ENCODE measurements around the gene PTPN14.

PTPN14 gene

DNA sequence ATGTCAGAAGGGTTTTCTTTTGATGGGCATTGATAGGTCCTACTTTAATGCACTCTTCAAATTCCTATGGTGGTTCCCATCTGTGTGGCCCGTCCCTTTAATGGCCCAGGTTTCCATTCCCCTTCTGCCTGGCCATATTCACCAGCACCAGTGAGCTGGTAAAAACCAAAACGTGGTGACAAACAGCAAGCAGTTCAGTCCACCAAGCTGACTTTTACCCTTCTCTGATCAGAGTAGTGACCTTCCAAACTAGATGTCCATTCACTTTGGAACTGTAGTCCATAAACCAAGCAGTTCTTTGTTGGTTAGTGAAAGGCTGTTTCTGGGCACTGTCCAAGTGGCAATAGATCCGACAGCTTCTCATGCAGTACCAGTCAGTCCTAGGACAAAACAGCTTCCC lies 209.9 kb downstream of the PTPN14 start:
- no peak for DNase-seq (ENCODE audit: low read depth in 1 of 2, low spot score in 1 of 2)

DNA sequence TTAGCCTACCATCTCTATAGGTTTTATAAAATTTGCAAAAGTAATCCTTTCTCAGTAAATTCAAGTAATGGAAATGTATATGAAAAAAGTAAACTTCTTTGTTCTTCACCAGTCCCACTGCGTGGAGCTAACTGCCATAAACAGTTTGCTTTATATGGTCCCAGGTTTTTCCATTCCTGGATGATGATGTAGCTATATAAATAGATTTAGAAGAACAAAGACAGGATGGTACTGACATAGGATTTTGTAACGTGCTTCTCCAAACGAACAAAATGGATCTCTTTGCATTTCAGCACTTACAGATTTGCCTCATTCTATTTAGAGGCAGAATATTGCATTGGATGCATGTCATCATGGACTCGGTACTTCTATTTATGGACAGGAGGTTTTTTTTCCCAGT lies 213.2 kb downstream of the PTPN14 start:
- no peak for DNase-seq (ENCODE audit: low read depth in 1 of 2, low spot score in 1 of 2)

DNA sequence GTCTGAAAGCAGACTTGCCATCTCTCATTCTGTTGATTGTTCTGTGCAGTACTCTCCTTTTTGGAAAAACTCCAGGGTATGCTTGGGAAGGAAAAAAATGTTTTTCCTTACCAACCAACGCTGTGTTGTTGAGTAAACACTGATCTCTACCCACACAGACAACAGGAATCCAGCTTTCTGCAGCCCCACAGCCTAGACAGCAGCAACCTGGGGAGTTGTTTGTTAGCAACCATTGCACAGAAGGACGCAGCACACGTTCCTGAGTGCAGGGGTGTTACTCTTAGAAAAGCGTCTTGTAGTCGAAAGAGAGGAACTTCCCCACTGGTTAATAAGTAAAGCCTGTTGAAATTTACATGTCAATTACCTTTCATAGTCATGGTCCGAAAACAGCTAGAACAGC lies 213.9 kb downstream of the PTPN14 start:
- no peak for DNase-seq (ENCODE audit: low read depth in 1 of 2, low spot score in 1 of 2)

DNA sequence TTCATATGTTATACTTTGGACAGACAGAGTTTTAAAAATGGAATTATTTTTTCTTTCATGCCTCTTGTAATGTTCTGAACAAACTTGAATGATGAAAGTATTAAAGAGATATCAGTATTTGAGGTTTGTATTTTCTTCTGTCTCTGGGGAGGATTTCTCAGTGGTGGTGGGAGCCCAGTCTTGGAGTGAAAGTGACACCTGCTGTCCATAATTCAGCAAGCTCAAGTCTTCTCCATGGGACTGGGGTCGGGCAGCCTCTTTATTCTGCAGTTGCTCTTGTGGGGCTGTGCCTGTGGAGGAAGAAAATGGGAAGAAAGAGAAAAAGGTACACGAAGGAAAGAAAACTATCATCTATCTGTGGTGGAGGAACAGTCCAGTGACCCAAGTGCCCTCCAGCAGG lies 214.4 kb downstream of the PTPN14 start:
- no peak for DNase-seq (ENCODE audit: low read depth in 1 of 2, low spot score in 1 of 2)

DNA sequence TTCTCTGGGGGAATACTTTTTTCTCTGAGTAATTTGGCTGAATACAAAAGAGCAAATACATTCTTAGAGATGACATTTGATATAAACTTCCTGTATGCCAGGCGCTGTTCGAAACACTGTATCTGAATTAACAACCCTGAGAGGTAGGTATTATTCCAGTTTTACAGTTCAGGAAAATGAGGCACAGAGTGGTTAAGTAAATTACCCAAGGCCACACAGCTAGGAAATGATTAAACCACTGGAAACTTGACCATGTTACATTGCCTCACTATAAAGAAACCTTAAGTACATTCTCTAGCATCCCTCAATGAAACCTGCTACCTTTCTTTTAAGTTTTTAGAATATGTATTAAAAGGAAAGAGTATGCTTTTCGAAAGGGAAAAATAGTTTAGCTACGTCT lies 215.8 kb downstream of the PTPN14 start:
- DNase-seq (ENCODE audit: low read depth in 1 of 2, low spot score in 1 of 2) = no peak

DNA sequence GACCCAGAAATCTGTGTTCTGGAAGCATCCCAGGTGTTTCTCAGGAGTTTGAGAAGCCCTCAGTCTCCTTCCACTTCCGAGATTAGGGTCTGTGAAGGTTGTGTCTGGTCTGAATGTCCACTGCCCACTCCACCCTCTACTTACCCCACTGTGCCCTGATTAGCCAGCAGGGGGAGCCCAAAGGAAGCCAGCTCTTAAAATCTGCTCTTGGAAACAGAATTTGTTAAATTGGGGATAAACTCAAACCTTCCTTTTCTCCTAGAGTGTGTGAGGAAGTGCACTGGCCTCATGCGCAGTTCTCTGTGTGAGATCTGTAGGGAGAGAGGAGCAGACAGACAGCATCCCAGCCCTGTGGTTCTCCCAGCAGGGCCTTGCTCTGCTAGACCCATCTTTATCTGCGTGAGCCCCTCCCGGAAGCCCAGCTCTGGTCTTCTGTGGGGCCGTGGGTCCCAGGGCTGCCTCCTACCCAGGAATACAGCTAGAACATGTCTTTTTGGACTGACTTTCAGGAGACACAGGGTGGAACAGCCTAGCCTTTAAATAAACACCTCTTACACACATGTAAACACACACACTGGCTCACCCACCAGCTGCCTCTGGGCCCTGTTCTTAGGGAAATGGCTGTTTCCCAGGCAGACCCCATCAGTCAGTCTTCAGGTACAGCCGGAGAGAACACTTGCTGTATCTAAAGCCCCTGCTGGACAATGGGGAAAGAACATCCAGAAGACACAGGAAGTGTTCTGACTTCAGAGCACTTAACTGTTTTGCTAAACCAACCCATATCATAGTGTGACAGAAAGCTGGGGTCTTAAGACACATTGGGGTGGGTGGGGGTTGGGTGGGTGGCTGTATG lies 218.2 kb downstream of the PTPN14 start:
- peak in 1 of 2 donors; percentile 10 for DNase-seq (ENCODE audit: low read depth in 1 of 2, low spot score in 1 of 2)

DNA sequence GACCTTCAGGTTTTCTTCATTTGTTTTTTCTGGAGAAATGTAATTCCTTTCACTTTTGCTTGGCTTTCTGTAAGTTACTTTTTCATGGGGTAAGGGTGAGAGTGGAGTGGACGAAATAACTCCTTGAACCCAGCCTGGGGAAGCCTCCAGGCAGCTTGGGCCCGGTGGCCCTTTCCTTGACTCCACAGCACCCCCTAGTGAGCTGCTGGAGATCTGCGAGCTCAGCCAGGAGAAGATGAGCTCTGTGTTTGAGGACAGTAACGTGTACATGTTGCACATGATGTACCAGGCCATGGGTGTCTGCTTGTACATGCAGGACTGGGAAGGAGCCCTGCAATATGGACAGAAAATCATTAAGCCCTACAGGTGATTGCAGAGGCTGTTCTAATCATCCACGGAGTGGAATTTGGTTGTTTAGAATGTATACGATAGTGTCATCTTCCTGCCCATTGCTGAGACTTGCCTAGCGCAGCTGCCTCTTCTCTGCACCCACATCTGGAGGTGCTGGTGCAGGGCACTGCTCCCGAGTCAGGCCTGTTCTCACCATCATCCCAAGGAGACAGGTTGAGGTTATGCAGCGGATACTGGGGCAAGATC lies 219.5 kb downstream of the PTPN14 start:
- peak in 1 of 2 donors; percentile 16 for DNase-seq (ENCODE audit: low read depth in 1 of 2, low spot score in 1 of 2)

DNA sequence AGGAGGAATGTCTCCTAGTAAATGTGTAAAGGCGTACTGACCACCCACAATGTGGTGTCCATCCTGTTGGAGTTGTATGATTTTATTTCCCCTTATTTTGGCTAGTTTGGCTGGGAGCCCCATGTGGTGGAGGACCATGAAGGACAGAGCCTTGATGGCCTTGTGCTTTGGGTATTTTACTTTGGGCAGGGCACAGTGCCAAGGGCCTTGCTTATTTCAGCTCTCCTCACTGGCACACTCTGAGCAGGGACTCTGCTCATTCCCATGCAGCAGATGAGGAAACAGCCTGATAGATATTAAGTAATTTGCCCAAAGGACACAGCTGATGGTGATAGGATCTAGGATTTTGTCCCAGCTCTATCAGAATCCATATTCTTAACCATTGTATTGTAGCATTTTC lies 220.2 kb downstream of the PTPN14 start:
- DNase-seq (ENCODE audit: low read depth in 1 of 2, low spot score in 1 of 2) = no peak

DNA sequence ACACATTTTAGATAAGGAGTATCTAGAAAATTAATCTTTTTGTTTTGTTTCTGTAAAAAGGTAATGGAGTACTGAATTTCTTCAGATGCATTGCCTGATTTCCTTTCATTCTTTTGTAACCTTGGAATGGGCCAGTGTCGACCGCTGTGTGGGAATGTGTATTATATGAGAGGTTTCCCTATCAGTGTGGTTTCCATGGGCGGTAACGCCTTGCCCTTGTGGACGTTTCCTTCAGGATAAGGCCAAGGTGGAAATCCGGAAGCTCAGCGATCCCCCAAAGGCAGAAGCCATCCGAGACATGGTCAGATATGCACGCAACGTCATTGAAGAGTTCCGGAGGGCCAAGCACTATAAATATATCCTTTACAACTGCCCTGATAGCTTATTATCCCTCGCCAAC lies 220.7 kb downstream of the PTPN14 start:
- DNase-seq (ENCODE audit: low read depth in 1 of 2, low spot score in 1 of 2) = no peak

DNA sequence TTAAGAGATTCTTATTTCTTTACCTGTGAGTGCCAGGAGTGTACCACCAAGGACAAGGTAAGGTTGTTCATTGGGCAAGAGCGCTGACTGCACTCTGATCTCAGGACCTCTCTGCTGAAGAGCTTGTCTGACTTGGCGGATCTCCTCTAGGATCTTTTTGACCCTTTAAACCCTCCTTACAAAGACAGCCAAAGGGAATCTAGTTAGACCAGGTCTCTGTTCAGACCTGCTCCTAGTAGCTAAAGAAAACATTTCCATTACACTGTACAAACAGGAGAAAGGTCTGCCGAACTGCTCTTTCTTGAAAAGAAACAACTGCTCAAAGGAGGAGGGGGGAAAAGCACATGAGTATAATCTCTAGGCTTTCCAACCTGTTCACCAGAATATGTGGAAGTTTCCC lies 221.2 kb downstream of the PTPN14 start:
- DNase-seq (ENCODE audit: low read depth in 1 of 2, low spot score in 1 of 2) = no peak

DNA sequence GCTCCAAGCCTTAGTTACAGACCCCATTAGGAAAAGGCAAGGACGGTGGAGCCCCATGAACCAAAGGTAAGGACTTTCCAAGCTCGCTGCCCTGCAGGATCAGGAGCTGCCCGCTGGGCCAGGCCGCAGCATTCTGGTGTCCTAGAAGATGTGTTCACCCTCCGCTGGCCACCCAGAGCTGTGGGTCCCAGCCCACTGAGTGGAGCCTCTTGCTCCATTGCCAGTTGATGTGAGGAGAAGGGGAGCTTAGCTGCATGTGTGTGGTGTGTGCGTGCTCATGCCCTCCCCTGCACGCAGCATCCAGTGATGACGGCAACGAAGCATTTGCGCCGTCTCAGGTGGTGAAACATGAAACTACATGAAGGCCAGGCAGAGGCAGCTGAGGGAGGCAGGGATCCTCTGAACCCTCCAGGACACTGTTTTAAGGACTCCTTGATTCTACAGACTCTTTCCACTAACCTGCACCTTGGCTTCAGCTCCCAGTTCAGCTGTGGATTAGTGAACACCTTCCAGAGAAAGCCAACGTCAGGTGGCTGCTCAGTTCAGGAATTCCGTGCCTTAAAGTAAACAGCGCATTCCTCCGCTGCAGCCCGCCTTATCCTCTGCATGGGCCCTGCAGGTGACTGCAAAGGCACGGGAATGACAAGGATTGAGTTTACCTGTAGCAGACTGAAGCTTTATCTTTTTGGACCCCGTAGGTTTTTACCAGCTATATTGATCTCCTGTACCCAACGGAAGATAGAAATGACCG lies 221.8 kb downstream of the PTPN14 start:
- no peak for DNase-seq (ENCODE audit: low read depth in 1 of 2, low spot score in 1 of 2)

DNA sequence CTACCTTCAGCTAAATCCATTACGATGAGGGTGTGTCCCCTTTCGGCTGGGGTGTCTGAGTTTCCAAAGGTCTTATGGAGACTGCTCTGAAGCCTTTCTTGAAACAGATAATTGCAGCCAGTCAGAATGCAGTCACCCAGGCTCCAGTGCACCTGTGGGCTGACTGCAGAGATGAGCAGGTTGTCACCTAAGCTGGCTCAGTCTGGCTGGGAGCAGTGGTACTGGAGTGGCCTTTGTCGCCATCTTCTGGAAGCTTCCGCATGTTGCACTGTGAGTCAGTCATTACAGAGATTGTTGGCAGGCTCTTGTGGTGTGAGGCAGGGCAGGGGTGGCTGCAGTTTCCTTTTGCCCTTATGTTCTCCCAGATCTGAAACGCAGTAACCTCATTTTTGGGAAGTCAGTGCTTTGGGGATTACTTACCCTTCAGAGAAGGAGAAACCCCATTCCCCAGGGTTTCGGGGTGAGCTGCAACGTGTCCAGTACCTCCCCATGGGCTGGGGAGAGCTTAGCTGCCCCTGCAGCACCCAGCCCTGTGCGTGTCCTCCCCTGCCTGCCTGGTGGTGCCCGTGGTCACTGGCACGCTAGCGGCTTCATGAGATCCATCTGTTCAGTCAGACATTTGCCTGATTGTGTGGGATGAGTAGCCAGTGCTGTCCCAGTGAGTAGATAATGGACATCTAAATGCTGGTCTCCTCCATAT lies 222.5 kb downstream of the PTPN14 start:
- DNase-seq (ENCODE audit: low read depth in 1 of 2, low spot score in 1 of 2) = peak; percentile 54 to 59

DNA sequence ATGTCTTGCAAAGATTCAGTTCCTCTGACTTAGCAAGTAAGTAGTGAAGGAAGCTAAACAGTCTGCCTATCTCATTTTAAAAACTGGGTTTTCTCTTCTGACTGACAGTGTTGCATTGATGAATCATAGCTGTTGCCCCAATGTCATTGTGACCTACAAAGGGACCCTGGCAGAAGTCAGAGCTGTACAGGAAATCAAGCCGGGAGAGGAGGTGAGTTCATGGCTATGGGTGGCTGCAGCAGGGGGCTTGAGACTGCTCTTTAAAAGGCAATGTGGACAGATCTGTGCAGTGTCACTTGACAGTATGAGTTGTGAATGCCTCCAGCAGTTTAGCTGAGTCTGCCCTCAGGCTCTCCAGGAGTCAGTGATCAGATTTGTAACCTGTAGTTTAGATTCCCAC lies 223.9 kb downstream of the PTPN14 start:
- DNase-seq (ENCODE audit: low read depth in 1 of 2, low spot score in 1 of 2) = no peak

DNA sequence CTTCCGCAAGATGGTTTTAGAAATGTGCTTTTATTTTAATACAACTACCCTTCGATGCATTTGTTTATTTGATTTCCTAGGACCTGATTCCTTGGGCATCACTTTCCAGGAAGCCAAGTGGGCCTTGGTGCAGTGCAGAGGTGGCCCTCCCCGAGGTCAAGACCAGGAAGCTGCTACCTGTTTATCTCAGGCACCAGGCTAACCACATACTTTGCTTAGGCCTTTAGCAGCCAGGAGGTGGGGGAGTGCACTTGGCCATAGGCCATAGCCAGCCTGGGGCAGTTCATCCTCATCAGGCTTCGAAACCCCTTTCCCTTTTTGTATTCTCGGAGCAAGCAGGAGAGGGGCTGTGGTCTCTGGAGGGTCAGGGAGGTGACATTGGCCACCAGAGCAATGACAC lies 225.0 kb downstream of the PTPN14 start:
- DNase-seq (ENCODE audit: low read depth in 1 of 2, low spot score in 1 of 2) = no peak

DNA sequence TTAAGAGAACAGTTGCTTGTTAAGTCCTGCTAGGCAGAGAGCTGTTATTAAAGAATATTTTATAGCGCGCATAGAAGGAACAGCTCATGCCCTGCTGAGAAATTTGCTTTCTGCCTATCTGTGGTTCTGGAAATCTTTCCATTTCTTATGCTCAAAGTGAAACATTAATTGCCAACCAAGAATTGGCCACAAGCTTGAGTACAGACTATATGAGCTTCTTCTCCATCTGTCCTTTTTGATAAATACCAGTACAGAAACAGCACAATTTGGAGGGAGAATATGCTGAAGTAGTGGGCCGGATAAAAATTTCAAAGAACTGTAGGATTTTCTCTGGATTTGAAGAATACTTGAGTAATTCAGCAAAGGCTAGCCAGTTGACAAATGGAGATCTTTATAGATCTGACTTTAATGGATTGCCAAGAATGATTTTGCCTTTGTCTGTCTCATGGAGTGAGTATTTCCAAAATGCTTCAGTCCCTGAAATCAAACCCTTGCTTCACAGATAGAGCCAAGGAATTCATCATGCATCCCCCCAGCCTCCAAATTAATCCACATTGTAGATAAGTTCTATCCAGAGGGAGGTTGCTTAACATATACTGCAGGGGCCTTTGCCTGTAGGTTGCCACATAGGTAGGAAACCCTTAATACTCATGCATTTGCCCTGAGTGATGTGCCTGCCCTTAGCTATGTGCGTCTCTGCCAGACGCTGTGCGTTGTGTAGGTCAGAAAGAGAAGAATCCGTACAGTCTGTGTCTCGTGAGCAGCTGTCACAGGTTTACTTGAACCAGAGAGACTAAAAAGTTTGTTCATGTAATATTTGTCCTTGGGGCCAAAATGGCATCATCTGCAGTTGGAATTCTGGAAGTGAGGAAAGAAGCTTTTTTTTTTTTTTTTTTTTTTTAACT lies 226.3 kb downstream of the PTPN14 start:
- no peak for DNase-seq (ENCODE audit: low read depth in 1 of 2, low spot score in 1 of 2)

DNA sequence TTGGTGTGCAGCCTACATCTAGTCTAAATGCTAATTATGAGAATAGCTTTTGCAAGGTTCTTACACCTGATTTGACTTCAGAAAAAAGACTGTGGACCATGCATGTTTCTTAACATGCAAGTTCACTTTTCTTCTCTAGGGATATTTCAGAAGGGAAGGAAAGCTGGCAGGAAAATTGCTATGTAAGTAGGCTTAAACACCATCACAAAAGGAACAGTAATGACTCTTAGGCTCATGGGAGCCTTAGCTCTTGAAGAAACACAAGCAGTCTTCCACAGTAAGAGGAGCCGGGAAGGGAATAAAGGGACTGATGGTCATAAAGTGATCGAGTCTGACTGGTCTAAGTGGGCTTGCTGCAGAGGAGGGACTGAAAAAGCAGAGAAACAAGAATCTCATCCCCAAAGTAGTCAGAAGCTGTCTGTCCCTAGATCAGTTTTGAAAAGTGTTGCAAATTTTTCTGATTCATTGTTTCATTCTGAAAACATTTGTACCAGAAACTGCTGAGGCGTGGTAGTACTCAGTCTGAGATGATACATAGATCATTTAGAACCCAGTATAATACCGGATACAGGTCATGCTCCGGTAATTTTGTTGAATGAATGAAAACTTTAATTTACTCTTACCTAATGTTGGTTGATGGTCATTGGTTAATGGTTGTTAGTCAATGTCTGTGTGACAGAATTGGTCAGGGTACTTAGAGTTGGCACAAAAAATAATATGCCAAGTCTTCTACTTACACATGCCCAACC lies 229.5 kb downstream of the PTPN14 start:
- no peak for DNase-seq (ENCODE audit: low read depth in 1 of 2, low spot score in 1 of 2)

DNA sequence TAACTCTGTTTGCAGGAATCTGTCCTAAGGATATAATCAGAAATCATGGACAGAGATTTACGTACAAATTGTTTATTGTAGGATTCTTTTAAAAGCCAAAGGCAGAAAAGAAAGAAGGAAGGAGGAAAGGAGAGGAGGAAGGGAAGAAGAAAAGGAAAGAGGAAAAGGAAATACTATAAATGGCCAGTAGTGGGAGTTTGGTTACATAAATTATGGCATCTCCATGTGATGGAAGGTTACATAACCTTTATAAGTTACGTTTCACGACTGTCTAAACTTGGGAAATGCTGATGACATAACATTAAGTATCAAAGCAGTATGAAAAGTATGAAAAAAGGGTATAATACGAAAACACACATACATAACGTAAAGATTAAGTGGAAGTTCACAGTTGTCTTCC lies 231.5 kb downstream of the PTPN14 start:
- DNase-seq (ENCODE audit: low read depth in 1 of 2, low spot score in 1 of 2) = no peak

DNA sequence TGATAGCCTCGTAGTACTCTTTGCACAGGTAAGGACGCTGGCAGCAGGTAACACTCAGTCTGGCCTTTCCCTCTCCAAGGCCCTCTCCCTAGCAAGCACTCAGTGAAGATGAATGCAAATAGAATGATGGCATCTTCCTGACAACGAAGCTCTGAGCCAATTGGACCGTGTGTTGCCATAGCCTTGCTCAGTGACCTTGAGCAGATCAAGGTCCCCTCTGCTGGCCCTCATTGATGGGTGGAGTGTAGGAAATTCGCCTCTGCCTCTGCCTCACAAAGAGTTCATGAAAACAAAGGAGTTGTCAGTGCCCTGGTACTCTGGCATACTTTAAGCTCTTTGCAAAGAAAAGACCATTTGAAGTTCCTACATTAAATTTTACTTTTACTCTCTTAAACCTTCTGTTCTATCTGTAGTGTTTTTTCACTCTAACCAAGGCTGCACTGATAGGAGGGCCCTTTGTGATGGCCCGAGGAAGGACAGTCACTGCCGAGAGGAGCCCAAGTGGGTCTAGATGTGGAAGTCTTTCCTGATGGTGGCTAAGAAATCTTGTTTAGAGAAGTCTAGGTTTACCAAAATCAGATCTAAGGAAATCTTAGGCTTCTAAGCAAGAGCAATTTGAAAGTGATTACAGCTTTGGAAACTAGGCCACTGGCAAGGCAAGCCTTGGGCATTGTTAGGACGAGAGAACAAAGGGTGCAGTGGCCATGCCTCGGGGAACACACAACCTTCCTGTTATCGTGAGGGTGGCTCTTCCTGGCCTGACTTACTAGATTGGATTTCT lies 232.3 kb downstream of the PTPN14 start:
- no peak for DNase-seq (ENCODE audit: low read depth in 1 of 2, low spot score in 1 of 2)

DNA sequence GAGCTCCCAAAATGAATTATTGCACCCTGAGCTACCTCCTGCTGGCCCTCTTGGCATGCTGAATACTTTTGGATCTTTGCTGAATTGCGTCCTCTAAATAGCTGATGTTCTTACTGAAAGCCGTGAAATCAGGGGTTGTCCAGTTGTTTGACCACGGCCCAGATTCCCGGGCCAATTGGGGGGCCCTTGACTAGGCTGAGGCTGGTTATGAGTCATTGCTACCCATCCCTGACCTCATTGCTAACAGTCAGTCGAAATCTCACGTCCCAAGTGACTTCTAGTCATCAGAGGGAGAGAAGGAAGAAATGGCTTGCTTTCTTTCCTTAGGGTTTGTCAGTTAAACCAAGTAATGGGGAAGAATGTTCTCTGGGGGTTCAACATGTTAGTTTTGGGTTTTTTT lies 233.0 kb downstream of the PTPN14 start:
- no peak for DNase-seq (ENCODE audit: low read depth in 1 of 2, low spot score in 1 of 2)

Measured in stimulated activated CD4-positive, alpha-beta T cell treated with anti-CD3 and anti-CD28 coated beads, Interleukin-15, amount 100 ng/mL, for 1 hour (primary cell).